Epithelial cell of proximal tubule (primary cell): ENCODE measurements around the gene TMEM167A. TPM values are rescaled to one million over a fixed set of nuclear protein-coding genes. Genes with fewer than 3 reads are reported as not detected.

Experiments
- DNase-seq: peaks from one replicate; pipeline ENCODE4 v3.0.0-alpha.2; 2011; ENCODE audit warnings: low read depth
- H3K4me3 ChIP-seq: 2 replicates; pipeline ENCODE4 v1.5.1; 2011; ENCODE audit warnings: low read depth, mild to moderate bottlenecking, low read length
- CTCF ChIP-seq: conservative IDR thresholded peaks from 2 replicates; pipeline ENCODE4 v1.5.1; 2012; ENCODE audit warnings: low read depth, mild to moderate bottlenecking, low read length
- total RNA-seq: library from RNA; depleted of rRNA; stranded (reverse); fragments of >200 nt; gene quantifications from 2 replicates; pipeline ENCODE4 v1.2.3, GENCODE V29; 2015

Gene TMEM167A
- total RNA-seq, 1 donor from 2014 or later: 42.1 TPM

DNA sequence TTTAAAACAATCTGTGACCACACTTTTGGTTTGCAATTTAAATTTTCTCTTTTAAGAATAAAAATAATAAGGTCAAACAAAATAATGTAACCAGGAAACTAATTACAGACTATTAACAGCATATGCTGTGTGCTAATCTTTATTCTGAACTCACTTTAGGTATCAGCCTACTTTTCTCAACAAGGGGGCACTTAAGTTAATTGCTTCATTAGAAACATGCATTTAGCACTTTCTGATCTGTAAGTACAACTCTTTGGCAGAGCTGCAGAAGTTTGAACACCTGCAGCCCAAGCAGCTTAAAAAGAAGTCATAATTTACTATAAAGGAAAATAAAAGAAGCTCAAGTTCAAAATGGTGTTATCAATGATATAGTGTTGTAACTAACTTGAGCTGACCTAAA lies 21.8 kb upstream of the TMEM167A start:
- no peak for TF ChIP-seq CTCF
- no peak overlapping the region for H3K4me3 ChIP-seq
- DNase-seq: no peak

GRCh38 chr5:83097689-83098231 lies 20.6 kb upstream of the TMEM167A start:
- no peak overlapping the region for H3K4me3 ChIP-seq
- TF ChIP-seq CTCF: no peak
- no peak for DNase-seq

DNA sequence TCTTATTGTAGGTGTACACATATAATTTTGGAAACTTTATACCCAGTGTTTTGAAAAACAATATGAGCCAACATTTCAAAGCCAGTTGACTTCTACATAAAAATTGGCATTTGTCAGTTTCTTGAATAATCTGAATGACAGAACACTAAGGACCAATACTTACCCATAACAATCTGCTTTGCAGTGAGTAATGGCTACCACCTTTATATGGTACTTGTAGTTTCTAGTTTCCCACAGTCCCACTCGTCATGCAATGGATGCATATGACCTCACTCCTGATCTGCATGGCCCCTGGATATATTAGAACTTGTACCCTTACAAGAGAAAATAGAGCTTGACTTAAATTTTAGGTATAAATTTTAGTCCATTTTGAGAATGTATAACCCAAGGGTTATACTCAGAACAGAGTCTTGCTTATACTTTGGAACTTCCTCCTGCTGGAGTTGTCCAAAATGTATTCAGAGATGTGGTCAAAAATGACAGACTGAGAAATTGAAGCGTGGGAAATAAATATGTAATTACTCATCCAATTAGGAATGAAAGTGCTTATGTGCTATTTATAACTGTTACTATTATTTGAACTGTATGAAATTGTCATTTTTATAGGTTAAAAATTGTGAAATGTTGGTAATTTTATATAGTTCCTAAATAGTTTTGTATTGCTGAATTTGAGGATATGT lies 19.6 kb upstream of the TMEM167A start:
- TF ChIP-seq CTCF: no peak
- no peak overlapping the region for H3K4me3 ChIP-seq
- DNase-seq: no peak

DNA sequence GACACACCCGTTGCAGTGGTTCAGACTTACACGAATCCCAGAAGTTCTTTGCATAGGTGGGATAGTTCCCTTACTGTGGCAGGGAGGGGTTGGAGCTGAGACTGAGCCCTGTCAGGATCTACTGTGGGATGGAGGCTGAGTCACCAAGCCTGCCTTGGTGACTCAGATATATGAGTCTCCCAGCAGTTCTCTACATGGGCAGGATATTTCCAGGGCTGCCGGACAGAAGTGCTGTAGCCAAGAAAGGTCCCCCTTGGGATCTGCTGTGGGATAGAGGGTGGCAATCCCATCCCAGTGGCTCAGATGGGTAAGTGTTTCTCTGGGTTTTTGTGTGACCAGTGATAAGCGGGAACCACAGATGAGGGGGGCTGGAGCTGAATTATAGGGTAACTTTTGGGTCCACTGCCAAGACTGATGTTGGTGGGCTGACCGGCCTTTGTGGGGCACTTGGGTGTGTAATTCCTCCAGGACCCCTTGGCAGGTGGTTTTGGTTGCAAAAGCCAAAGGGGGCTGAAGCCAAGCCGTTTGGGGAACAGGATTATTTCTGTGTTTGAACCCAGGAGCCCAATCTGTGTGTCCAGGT lies 18.9 kb upstream of the TMEM167A start:
- peak; percentile 35 for DNase-seq
- no peak for TF ChIP-seq CTCF
- H3K4me3 ChIP-seq: no peak overlapping the region

DNA sequence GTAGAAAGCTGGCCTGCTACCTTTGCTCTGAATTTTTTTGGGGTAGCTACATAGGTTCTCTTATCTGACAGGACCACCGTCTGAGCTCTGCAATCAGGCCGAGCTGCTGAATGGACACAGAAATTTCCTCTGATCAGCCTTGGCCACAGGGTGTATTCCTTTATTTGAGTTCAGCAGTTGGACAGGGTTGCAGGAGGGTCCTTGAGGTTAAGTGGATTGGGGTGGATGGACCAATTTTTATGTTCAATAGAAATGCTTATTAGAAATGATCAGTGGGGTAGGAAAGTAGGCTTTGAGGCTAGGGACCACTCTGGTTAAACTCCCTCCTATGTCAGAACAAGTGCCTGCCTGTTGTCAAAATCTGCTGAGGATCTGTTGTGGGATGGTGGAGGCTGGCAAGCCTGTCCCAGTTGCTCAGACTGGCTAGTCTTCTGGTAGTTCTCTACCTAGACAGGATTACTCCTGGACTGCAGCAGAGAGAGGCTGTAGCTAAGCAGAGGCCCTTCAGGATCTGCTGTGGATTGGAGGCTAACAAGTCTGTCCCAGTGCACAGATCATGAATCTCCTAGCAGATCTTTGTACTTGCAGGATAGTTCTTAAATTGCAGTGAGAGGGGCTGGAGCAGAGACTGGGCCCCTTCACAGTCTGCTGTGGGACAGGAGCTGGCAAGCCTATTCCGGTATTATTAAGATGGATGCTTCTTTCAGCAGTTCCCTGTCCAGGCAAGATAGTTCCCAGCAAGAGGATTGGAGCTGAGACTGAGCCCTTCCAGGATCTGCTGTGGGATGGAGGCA lies 18.2 kb upstream of the TMEM167A start:
- TF ChIP-seq CTCF: no peak
- no peak overlapping the region for H3K4me3 ChIP-seq

GRCh38 chr5:83093692-83094091 lies 16.5 kb upstream of the TMEM167A start:
- DNase-seq: no peak
- H3K4me3 ChIP-seq: no peak overlapping the region
- TF ChIP-seq CTCF: no peak

More for the DNA sequence above, 18.2 kb upstream of the TMEM167A start:
- no peak for DNase-seq
